Neural cell (in vitro differentiated cells): ENCODE results near the gene NDE1. TPM values are rescaled to one million over a fixed set of nuclear protein-coding genes. Genes with fewer than 3 reads are reported as not detected.
A peak's percentile ranks its signal among the peaks of the same experiment; 100 is the strongest.

ENCODE experiments used
- H2AFZ ChIP-seq: fragments of 200-600, 300-800 bp; sonication (generic), shearing (Covaris generic); 2 replicates; pipeline ENCODE4 v1.6.0; 2014; ENCODE audit warnings: low read depth, mild to moderate bottlenecking, antibody characterized with exemption, low read length, moderate library complexity
- H3F3A ChIP-seq: fragments of 200-600 bp; shearing (Covaris generic); 2 replicates; pipeline ENCODE4 v1.6.1; 2016; ENCODE audit warnings: mild to moderate bottlenecking, moderate library complexity, mixed read lengths, antibody characterized with exemption, low read length; ENCODE audit not compliant: insufficient read depth, poor library complexity, severe bottlenecking
- H3K27ac ChIP-seq: fragments of 200-600, 300-800 bp; sonication (generic), shearing (Covaris generic); 2 replicates; pipeline ENCODE4 v1.5.1; 2014; ENCODE audit warnings: mild to moderate bottlenecking, low read length, moderate library complexity
- H3K27me3 ChIP-seq: fragments of 300-800, 200-600 bp; sonication (generic), shearing (Covaris generic); 2 replicates; pipeline ENCODE4 v1.6.0; 2014; ENCODE audit warnings: mild to moderate bottlenecking, low read depth, low read length, moderate library complexity; ENCODE audit not compliant: insufficient read depth
- H3K36me3 ChIP-seq: fragments of 300-800, 200-600 bp; sonication (generic), shearing (Covaris generic); 2 replicates; pipeline ENCODE4 v1.5.1; 2014; ENCODE audit warnings: mild to moderate bottlenecking, antibody characterized with exemption, low read length, moderate library complexity; ENCODE audit not compliant: insufficient read depth
- H3K4me2 ChIP-seq: fragments of 300-800, 200-600 bp; sonication (generic), shearing (Covaris generic); 2 replicates; pipeline ENCODE4 v1.6.0; 2014; ENCODE audit warnings: mild to moderate bottlenecking, low read length
- H3K4me3 ChIP-seq: fragments of 300-800, 200-600 bp; sonication (generic), shearing (Covaris generic); 2 replicates; pipeline ENCODE4 v1.5.1; 2014; ENCODE audit warnings: mild to moderate bottlenecking, low read length, moderate library complexity
- H3K79me2 ChIP-seq: fragments of 200-600 bp; shearing (Covaris generic); replicated peaks from 2 replicates; pipeline ENCODE4 v1.6.0; 2014; ENCODE audit warnings: mild to moderate bottlenecking, low read length, moderate library complexity; ENCODE audit not compliant: insufficient read depth
- H3K9ac ChIP-seq: fragments of 300-800, 200-600 bp; sonication (generic), shearing (Covaris generic); 2 replicates; pipeline ENCODE4 v1.6.1; 2016; ENCODE audit warnings: mild to moderate bottlenecking, low read length, mixed read lengths
- H3K9me2 ChIP-seq: fragments of 200-600 bp; shearing (Covaris generic); 2 replicates; pipeline ENCODE4 v1.6.1; 2016; ENCODE audit warnings: mild to moderate bottlenecking, low read length, mixed read lengths; ENCODE audit not compliant: insufficient read depth
- H3K9me3 ChIP-seq: fragments of 200-600, 300-800 bp; sonication (generic), shearing (Covaris generic); 2 replicates; pipeline ENCODE4 v1.6.1; 2016; ENCODE audit warnings: mild to moderate bottlenecking, mixed run types, low read length, moderate library complexity, mixed read lengths
- H4K20me1 ChIP-seq: fragments of 200-600 bp; shearing (Covaris generic); 2 replicates; pipeline ENCODE4 v1.6.1; 2016; ENCODE audit warnings: mild to moderate bottlenecking, mixed run types; ENCODE audit not compliant: insufficient read depth
- CTCF ChIP-seq: fragments of 450-650 bp; IDR thresholded peaks from 2 replicates; pipeline ENCODE4 v1.5.1; 2014; ENCODE audit warnings: antibody characterized with exemption, mild to moderate bottlenecking, moderate library complexity; ENCODE audit not compliant: poor library complexity, severe bottlenecking
- EP300 ChIP-seq: fragments of 450-650 bp; conservative IDR thresholded peaks from 2 replicates; pipeline ENCODE4 v1.6.1; 2014; ENCODE audit warnings: antibody characterized with exemption, mild to moderate bottlenecking, moderate library complexity; ENCODE audit not compliant: poor library complexity, severe bottlenecking
- EZH2 ChIP-seq: fragments of 200-600, 300-800 bp; shearing (Covaris generic), sonication (generic); IDR thresholded peaks from 2 replicates; pipeline ENCODE4 v1.6.1; 2014; ENCODE audit warnings: antibody characterized with exemption, low read length, borderline replicate concordance, mild to moderate bottlenecking; ENCODE audit not compliant: insufficient read depth, poor library complexity, severe bottlenecking
- MXI1 ChIP-seq: fragments of 450-650 bp; conservative IDR thresholded peaks from 2 replicates; pipeline ENCODE4 v1.6.1; 2014; ENCODE audit warnings: antibody characterized with exemption, mild to moderate bottlenecking; ENCODE audit not compliant: poor library complexity, severe bottlenecking
- POLR2AphosphoS5 ChIP-seq: IDR thresholded peaks from 2 replicates; pipeline ENCODE4 v1.6.1; 2012
- RAD21 ChIP-seq: fragments of 450-650 bp; conservative IDR thresholded peaks from 2 replicates; pipeline ENCODE4 v1.6.1; 2014; ENCODE audit warnings: antibody characterized with exemption, mild to moderate bottlenecking, moderate library complexity
- SMC3 ChIP-seq: fragments of 450-650 bp; conservative IDR thresholded peaks from 2 replicates; pipeline ENCODE4 v1.6.1; 2014; ENCODE audit warnings: antibody characterized with exemption, mild to moderate bottlenecking, moderate library complexity; ENCODE audit not compliant: poor library complexity
- TAF1 ChIP-seq: IDR thresholded peaks from 2 replicates; pipeline ENCODE4 v1.6.1; 2012; ENCODE audit warnings: low read depth
- polyA minus RNA-seq: library from RNA; depleted of rRNA, polyadenylated mRNA; stranded (reverse); fragments of >200 nt; gene quantifications from 2 replicates; pipeline ENCODE4 v1.2.3, GENCODE V29; 2014
- polyA plus RNA-seq: library from polyadenylated mRNA; depleted of rRNA; stranded (reverse); fragments of >200 nt; gene quantifications from 2 replicates; pipeline ENCODE4 v1.2.3, GENCODE V29; 2014
- TF ChIP-seq, protein P1 (sequence below): IDR thresholded peaks from 2 replicates; pipeline ENCODE4 v1.6.1; 2012; ENCODE audit warnings: borderline replicate concordance

The NDE1 gene
- polyA plus RNA-seq (2.2 TPM in 1 of 2 replicates, not detected in the other), polyA minus RNA-seq (1.5 and 2.9 TPM in 2 replicates)

DNA sequence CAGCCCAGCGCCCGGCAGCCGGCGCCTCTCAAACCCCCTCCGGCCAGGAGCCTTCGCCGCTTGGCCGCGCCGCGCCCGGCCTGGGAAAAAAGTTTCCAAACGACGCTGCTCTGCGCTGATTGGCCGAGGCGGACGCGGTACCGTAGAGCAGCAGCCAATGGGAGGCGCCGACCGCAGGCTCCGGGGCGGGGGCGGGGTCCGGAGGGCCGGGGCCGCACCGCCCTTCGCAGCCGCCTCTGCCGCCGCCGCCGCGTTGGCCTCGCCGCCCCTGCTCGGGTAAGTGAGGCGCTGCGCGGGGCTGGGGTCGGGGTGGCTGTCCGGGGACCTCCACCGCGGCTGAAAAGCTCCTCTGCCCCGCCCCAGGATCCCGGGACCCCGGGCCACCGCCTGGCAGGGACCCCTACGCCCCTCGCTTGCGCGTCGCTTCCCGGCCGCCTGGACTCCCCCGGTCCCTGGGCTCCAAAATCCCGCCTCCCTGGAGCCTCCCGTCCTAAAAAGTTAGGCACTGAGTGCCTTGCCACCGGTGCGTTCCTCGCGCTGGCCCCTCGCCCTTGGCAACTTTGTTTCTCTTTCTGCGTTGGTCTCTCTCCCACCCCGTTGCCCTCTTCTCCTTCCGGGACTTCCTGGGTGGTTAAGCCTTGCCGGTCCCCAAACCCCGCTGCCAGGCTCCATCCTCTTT, at the start of gene NDE1:
NDE1 (plus strand) TSS at position 227 of the 679 bp plus-strand sequence. CDS start 14,534 bp downstream, outside the sequence.
- Histone ChIP-seq H3K9me3 (no peaks in the 10 kb centered on the region), H2AFZ (peak within 1 kb of the TSS; percentile 27), H3K27me3 (peaks cover 5% of the 10 kb centered on the region), H3K4me2 (peak within 1 kb of the TSS; percentile 96), H3K27ac (no peak within 1 kb of the TSS), H3K9me2 (no peaks in the 10 kb centered on the region), H3K79me2 (no peaks in the 10 kb centered on the region), H3F3A (no peaks in the 10 kb centered on the region), H3K9ac (no peak within 1 kb of the TSS), H4K20me1 (no peaks in the 10 kb centered on the region), H3K36me3 (no peaks in the 10 kb centered on the region), H3K4me3 (peak within 1 kb of the TSS; percentile 76)
- TF ChIP-seq, protein P1, sequence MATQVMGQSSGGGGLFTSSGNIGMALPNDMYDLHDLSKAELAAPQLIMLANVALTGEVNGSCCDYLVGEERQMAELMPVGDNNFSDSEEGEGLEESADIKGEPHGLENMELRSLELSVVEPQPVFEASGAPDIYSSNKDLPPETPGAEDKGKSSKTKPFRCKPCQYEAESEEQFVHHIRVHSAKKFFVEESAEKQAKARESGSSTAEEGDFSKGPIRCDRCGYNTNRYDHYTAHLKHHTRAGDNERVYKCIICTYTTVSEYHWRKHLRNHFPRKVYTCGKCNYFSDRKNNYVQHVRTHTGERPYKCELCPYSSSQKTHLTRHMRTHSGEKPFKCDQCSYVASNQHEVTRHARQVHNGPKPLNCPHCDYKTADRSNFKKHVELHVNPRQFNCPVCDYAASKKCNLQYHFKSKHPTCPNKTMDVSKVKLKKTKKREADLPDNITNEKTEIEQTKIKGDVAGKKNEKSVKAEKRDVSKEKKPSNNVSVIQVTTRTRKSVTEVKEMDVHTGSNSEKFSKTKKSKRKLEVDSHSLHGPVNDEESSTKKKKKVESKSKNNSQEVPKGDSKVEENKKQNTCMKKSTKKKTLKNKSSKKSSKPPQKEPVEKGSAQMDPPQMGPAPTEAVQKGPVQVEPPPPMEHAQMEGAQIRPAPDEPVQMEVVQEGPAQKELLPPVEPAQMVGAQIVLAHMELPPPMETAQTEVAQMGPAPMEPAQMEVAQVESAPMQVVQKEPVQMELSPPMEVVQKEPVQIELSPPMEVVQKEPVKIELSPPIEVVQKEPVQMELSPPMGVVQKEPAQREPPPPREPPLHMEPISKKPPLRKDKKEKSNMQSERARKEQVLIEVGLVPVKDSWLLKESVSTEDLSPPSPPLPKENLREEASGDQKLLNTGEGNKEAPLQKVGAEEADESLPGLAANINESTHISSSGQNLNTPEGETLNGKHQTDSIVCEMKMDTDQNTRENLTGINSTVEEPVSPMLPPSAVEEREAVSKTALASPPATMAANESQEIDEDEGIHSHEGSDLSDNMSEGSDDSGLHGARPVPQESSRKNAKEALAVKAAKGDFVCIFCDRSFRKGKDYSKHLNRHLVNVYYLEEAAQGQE = no peak
- TF ChIP-seq SMC3 (peak; percentile 9), CTCF (no peak), MXI1 (no peak), TAF1 (no peak), RAD21 (peak; percentile 20), EP300 (no peak), EZH2 (no peak), POLR2AphosphoS5 (no peak)

- H3K27ac ChIP-seq = no peak overlapping the region
- no peaks in the 10 kb centered on the region for H3K79me2 ChIP-seq
- H3K4me2 ChIP-seq = no peak overlapping the region
- H2AFZ ChIP-seq = no peak overlapping the region
- H3K4me3 ChIP-seq = no peak overlapping the region
- no peaks in the 10 kb centered on the region for H4K20me1 ChIP-seq
- H3K36me3 ChIP-seq = peaks cover 10% of the 10 kb centered on the region
- H3K9me3 ChIP-seq = no peaks in the 10 kb centered on the region
- H3K9me2 ChIP-seq = no peaks in the 10 kb centered on the region
- TF ChIP-seq SMC3 = no peak
- TF ChIP-seq MXI1 = no peak
- TF ChIP-seq EP300 = no peak
- TF ChIP-seq CTCF = no peak
- TF ChIP-seq, protein P1 = no peak
- TF ChIP-seq EZH2 = no peak
- TF ChIP-seq POLR2AphosphoS5 = no peak
- no peaks in the 10 kb centered on the region for H3K27me3 ChIP-seq
- H3K9ac ChIP-seq = no peak overlapping the region
- H3F3A ChIP-seq = no peaks in the 10 kb centered on the region
Measured at GRCh38 chr16:15601212-15601879, 48.7 kb upstream of the NDE1 start.
